ENCODE measurements around the gene HDGFL2.

DNA sequence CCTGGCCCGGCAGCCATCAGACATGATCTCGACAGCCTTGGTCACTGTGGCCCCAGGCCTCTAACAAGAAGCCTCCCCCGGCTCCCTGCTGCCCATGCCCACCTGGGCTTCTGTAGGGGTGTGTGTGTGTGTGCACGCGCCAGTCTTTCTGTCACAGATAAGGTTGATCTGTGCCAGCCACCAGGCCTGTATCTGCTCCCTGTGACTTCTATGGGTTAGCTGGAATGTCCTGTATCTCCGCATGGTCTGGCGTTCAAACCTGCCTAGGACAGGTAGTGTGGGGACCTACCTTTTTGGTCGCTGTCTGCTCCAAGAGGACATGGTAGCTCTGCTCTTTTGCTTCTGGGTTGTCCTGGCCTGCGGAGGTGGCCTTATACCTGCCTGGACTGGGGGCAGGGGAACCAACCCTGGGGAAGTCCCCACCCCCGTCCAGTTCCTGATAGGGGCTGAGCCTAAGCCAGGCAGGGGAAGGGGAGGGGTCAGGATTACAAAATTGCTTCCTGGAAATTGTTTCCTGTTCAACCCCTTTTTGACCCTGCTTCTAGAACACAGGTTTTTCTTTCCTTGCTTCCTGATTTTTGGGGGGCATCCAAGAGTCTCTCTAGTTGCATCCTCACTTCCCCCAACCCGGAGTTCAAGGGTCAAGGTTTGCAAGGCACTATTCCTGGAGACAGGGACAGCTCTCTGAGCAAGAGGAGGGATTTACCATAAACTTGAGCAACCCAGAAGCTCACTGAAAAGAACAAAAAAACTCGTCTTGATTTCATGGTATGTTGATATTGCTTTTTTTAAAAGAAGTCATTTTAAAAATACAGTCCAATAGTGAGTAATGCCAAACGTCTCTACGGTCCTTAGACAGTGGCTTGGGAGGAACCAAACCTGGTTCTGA is 67.8 kb downstream of the HDGFL2 start, which contains the start of gene LRG1:
- TF ChIP-seq, protein P1, sequence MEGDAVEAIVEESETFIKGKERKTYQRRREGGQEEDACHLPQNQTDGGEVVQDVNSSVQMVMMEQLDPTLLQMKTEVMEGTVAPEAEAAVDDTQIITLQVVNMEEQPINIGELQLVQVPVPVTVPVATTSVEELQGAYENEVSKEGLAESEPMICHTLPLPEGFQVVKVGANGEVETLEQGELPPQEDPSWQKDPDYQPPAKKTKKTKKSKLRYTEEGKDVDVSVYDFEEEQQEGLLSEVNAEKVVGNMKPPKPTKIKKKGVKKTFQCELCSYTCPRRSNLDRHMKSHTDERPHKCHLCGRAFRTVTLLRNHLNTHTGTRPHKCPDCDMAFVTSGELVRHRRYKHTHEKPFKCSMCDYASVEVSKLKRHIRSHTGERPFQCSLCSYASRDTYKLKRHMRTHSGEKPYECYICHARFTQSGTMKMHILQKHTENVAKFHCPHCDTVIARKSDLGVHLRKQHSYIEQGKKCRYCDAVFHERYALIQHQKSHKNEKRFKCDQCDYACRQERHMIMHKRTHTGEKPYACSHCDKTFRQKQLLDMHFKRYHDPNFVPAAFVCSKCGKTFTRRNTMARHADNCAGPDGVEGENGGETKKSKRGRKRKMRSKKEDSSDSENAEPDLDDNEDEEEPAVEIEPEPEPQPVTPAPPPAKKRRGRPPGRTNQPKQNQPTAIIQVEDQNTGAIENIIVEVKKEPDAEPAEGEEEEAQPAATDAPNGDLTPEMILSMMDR (IDR thresholded peaks at IDR 0.05; ENCODE audit: low read depth, low read length, poor library complexity, severe bottlenecking): no peak
- no peak for TF ChIP-seq EZH2phosphoT487 (IDR thresholded peaks at IDR 0.05; ENCODE audit: borderline replicate concordance, low read length)

Measured in DOHH2 (cell line).